Measurements from ENCODE around the gene CCDC47. TPM values are rescaled to one million over a fixed set of nuclear protein-coding genes. Genes with fewer than 3 reads are reported as not detected.

CCDC47 gene
- total and polyA plus RNA-seq, 2 of the 4 experiments (the other 2 are of a cell fraction), result 45.7 to 62.0 TPM

DNA sequence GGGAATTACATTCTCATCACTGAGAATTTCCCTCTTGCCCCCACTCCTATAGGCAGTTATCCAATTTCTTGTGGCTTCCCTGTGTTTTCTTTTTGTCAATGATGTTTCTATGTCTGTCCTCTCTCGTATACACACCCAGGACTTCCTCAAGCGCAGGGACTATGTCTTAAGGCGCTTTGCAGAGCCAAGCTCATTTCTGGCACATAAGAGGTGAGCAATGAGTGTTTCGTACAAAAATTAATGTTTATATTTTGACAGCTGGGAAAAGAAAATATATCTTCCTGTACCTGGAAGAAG lies 1.5 kb upstream of the CCDC47 start:
- Histone ChIP-seq H3K4me2 (ENCODE audit: low read depth, low read length) (peak overlapping the region; percentile 84), H2BK5ac (ENCODE audit: low read depth, low read length, poor library complexity, severe bottlenecking) (peak overlapping the region; percentile 74), H3K4me3 (ENCODE audit: insufficient read depth, low read depth, low read length) (peak overlapping the region; percentile 100), H3K79me1 (ENCODE audit: low read depth in 1 of 2, low read length in 2 of 2) (peaks cover 0 to 47% of the 10 kb centered on the region in 2 experiments; a peak in 2 of 4 replicates), H3K36me3 (ENCODE audit: control insufficient read depth, insufficient read depth, low read length) (peaks cover 6% of the 10 kb centered on the region), H4K91ac (ENCODE audit: insufficient read depth, low read depth, low read length) (no peak overlapping the region), H2BK120ac (ENCODE audit: low read depth, low read length) (no peak overlapping the region), H4K8ac (ENCODE audit: low read depth in 2 of 2, low read length in 2 of 2) (no peak overlapping the region), H3K9ac (ENCODE audit: low read depth, low read length) (peak overlapping the region; percentile 99), H3K18ac (ENCODE audit: low read depth, low read length) (no peak overlapping the region), H3K27me3 (ENCODE audit: control insufficient read depth, insufficient read depth, low read length) (no peaks in the 10 kb centered on the region), H3K23ac (ENCODE audit: low read depth, low read length) (peak overlapping the region; percentile 94), H3K27ac (ENCODE audit: insufficient read depth, low read length) (peak overlapping the region; percentile 87; the same call in 1 of the 2 replicates), H3K56ac (ENCODE audit: extremely low read depth, insufficient read depth, low read length) (peak overlapping the region; percentile 84; the same call in 1 of the 2 replicates), H3K9me1 (ENCODE audit: insufficient read depth, low read length) (peaks cover 2% of the 10 kb centered on the region), H3K9me3 (ENCODE audit: control insufficient read depth, insufficient read depth, low read length) (no peaks in the 10 kb centered on the region), H3K4ac (ENCODE audit: low read depth, low read length) (peak overlapping the region; percentile 57; the same call in 1 of the 2 replicates), H2AK9ac (replicated peaks; ENCODE audit: low read depth, low read length, poor library complexity) (peak overlapping the region; percentile 96), H2AK5ac (ENCODE audit: low read depth, low read length) (no peak overlapping the region), H3K14ac (replicated peaks; ENCODE audit: low read depth, low read length) (peak overlapping the region; percentile 68), H2BK20ac (ENCODE audit: low read depth, low read length) (no peak overlapping the region), H2AFZ (replicated peaks; ENCODE audit: low read length, poor library complexity) (no peak overlapping the region), H3K4me1 (ENCODE audit: control insufficient read depth, insufficient read depth, low read length) (0 out of 2 replicates have a peak, but pooled peaks cover 2% of the 10 kb centered on the region), H4K5ac (ENCODE audit: low read depth, low read length) (peak overlapping the region; percentile 15; the same call in 1 of the 2 replicates), H4K20me1 (ENCODE audit: insufficient read depth, low read length) (peaks cover 73% of the 10 kb centered on the region), H2BK15ac (ENCODE audit: low read depth, low read length) (no peak overlapping the region)
- peak; percentile 21 for DNase-seq
- dilution Hi-C loops (cut with HindIII; ENCODE audit: low sequenced_read_pairs, unreplicated experiment), result no loop called here
- POLR2A ChIA-PET (ENCODE audit: unreplicated experiment), result interaction anchor here (1.4 kb wide), 1 partner anchor 15 kb away, joined by 3 read pairs; no protein-coding TSS in a partner anchor
- CTCF ChIA-PET, result interaction anchor here (0.8 kb wide), 1 partner anchor 10 kb away, joined by 3 read pairs; no protein-coding TSS in a partner anchor
- in situ Hi-C loops (cut with MboI; ENCODE audit: low sequenced_read_pairs), result no loop called here
- intact Hi-C loops (cut with micrococcal nuclease), result no loop called here
- TF ChIP-seq RCOR1 (IDR thresholded peaks at IDR 0.05; ENCODE audit: insufficient replicate concordance, low read length), result no peak
- no peak for TF ChIP-seq CHD1 (IDR thresholded peaks at IDR 0.05; ENCODE audit: low read depth, low read length)
- TF ChIP-seq MAZ (IDR thresholded peaks at IDR 0.05; ENCODE audit: borderline replicate concordance, low read depth, low read length), result no peak
- no peak for TF ChIP-seq RAD21 (IDR thresholded peaks at IDR 0.05; ENCODE audit: low read length)
- TF ChIP-seq, protein P1, sequence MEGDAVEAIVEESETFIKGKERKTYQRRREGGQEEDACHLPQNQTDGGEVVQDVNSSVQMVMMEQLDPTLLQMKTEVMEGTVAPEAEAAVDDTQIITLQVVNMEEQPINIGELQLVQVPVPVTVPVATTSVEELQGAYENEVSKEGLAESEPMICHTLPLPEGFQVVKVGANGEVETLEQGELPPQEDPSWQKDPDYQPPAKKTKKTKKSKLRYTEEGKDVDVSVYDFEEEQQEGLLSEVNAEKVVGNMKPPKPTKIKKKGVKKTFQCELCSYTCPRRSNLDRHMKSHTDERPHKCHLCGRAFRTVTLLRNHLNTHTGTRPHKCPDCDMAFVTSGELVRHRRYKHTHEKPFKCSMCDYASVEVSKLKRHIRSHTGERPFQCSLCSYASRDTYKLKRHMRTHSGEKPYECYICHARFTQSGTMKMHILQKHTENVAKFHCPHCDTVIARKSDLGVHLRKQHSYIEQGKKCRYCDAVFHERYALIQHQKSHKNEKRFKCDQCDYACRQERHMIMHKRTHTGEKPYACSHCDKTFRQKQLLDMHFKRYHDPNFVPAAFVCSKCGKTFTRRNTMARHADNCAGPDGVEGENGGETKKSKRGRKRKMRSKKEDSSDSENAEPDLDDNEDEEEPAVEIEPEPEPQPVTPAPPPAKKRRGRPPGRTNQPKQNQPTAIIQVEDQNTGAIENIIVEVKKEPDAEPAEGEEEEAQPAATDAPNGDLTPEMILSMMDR (conservative IDR thresholded peaks at IDR 0.05; ENCODE audit: low read depth, low read length), result no peak
- TF ChIP-seq, protein P2, sequence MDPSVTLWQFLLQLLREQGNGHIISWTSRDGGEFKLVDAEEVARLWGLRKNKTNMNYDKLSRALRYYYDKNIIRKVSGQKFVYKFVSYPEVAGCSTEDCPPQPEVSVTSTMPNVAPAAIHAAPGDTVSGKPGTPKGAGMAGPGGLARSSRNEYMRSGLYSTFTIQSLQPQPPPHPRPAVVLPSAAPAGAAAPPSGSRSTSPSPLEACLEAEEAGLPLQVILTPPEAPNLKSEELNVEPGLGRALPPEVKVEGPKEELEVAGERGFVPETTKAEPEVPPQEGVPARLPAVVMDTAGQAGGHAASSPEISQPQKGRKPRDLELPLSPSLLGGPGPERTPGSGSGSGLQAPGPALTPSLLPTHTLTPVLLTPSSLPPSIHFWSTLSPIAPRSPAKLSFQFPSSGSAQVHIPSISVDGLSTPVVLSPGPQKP (IDR thresholded peaks at IDR 0.05; ENCODE audit: borderline replicate concordance, low read depth, low read length), result no peak
- TF ChIP-seq MXI1 (IDR thresholded peaks at IDR 0.05; ENCODE audit: borderline replicate concordance, low read depth, low read length), result no peak
- TF ChIP-seq, protein P3, sequence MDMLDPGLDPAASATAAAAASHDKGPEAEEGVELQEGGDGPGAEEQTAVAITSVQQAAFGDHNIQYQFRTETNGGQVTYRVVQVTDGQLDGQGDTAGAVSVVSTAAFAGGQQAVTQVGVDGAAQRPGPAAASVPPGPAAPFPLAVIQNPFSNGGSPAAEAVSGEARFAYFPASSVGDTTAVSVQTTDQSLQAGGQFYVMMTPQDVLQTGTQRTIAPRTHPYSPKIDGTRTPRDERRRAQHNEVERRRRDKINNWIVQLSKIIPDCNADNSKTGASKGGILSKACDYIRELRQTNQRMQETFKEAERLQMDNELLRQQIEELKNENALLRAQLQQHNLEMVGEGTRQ (IDR thresholded peaks at IDR 0.05; ENCODE audit: low read depth, low read length), result no peak
- no peak for TF ChIP-seq NFE2L2 (IDR thresholded peaks at IDR 0.05; ENCODE audit: low read depth, low read length)
- TF ChIP-seq SMC3 (IDR thresholded peaks at IDR 0.05; ENCODE audit: low read depth, low read length), result no peak
- TF ChIP-seq MAFK (IDR thresholded peaks at IDR 0.05; ENCODE audit: low read depth, low read length), result no peak
- TF ChIP-seq CEBPB (IDR thresholded peaks at IDR 0.05; ENCODE audit: low read depth, low read length), result no peak
- no peak for TF ChIP-seq POLR2A (IDR thresholded peaks at IDR 0.05; ENCODE audit: low read depth, low read length)
- no peak for TF ChIP-seq RFX5 (IDR thresholded peaks at IDR 0.05; ENCODE audit: low read depth, low read length)
- no peak for TF ChIP-seq BHLHE40 (IDR thresholded peaks at IDR 0.05; ENCODE audit: low read depth, low read length)
- no peak for TF ChIP-seq FOS (IDR thresholded peaks at IDR 0.05; ENCODE audit: low read depth, low read length)
- ATAC-seq (ENCODE audit: low read depth), result no peak
- 0% methylated on average over 1 of the region's 4 CpGs; no CpG with 5 or more reads in 1 of the 2 experiments for WGBS, 2 experiments (ENCODE audit: extremely low coverage in 2 of 2, insufficient read length in 1 of 2)
- no TSS peak for BruUV-seq (replicated peaks)
